PC-3 (cell line): ENCODE results near the gene SINHCAF. TPM values are rescaled to one million over a fixed set of nuclear protein-coding genes. Genes with fewer than 3 reads are reported as not detected.
A peak's percentile ranks its signal among the peaks of the same experiment; 100 is the strongest.

Experiments
- ATAC-seq: fragments of 200-7000 bp; cut with Tn5 transposase; 2 replicates; pipeline ENCODE4 v1.9.1; 2020; ENCODE audit warnings: mild to moderate bottlenecking, moderate library complexity
- BruUV-seq: library from RNA; stranded (reverse); fragments of 400-500 nt; replicated peaks from 2 replicates; lab custom pipeline; 2021; lab: Mats Ljungman, UMichigan
- CTCF ChIA-PET: fragments of 300-600 bp; sonication (Branson Sonifier 250); formaldehyde crosslinking; loops from one replicate; lab custom pipeline; 2022; ENCODE audit warnings: antibody characterized with exemption; lab: Charles Lee
- POLR2A ChIA-PET: fragments of 300-600 bp; sonication (Branson Sonifier 250); formaldehyde crosslinking; loops from one replicate; lab custom pipeline; 2022; ENCODE audit warnings: antibody characterized with exemption; ENCODE audit not compliant: unreplicated experiment; lab: Charles Lee
- DNase-seq: peaks from one replicate; pipeline ENCODE4 v3.0.0-alpha.2; 2015
- H2AFZ ChIP-seq: fragments of 300-600 bp; sonication (generic); 2 replicates; pipeline ENCODE4 v1.6.0; 2016; ENCODE audit warnings: antibody characterized with exemption, low read length
- H3F3A ChIP-seq: fragments of 300-600 bp; sonication (generic); one replicate; pipeline ENCODE4 v1.6.0; 2017; ENCODE audit warnings: antibody characterized with exemption, low read length, control low read depth, mild to moderate bottlenecking; ENCODE audit not compliant: unreplicated experiment
- H3K27ac ChIP-seq: fragments of 300-600 bp; sonication (generic); 2 replicates; pipeline ENCODE4 v1.5.1; 2016; ENCODE audit warnings: mild to moderate bottlenecking, low read length
- H3K27me3 ChIP-seq: fragments of 300-600 bp; sonication (generic); 2 replicates; pipeline ENCODE4 v1.6.1; 2016; ENCODE audit warnings: low read length, mixed read lengths
- H3K36me3 ChIP-seq: fragments of 300-600 bp; sonication (generic); 2 replicates; pipeline ENCODE4 v1.6.1; 2016; ENCODE audit warnings: low read depth, mixed run types, low read length, mixed read lengths
- H3K4me1 ChIP-seq: fragments of 300-600 bp; sonication (generic); 2 replicates; pipeline ENCODE4 v1.5.1; 2016; ENCODE audit warnings: low read length; ENCODE audit not compliant: insufficient read depth
- H3K4me2 ChIP-seq: fragments of 300-600 bp; sonication (generic); 2 replicates; pipeline ENCODE4 v1.6.0; 2016; ENCODE audit warnings: low read length
- H3K4me3 ChIP-seq: fragments of 300-600 bp; sonication (generic); 2 replicates; pipeline ENCODE4 v1.5.1; 2016; ENCODE audit warnings: mild to moderate bottlenecking, low read length, mixed read lengths
- H3K79me2 ChIP-seq: fragments of 300-600 bp; sonication (generic); 2 replicates; pipeline ENCODE4 v1.6.1; 2017; ENCODE audit warnings: low read length, mixed read lengths
- H3K9ac ChIP-seq: fragments of 300-600 bp; sonication (generic); 2 replicates; pipeline ENCODE4 v1.6.0; 2016; ENCODE audit warnings: mild to moderate bottlenecking, low read length
- H3K9me2 ChIP-seq: fragments of 300-600 bp; sonication (generic); replicated peaks from 2 replicates; pipeline ENCODE4 v1.6.1; 2016; ENCODE audit warnings: mixed run types, low read length, mixed read lengths
- H3K9me3 ChIP-seq: fragments of 300-600 bp; sonication (generic); 2 replicates; pipeline ENCODE4 v1.6.1; 2016; ENCODE audit warnings: low read length, mixed read lengths
- H4K20me1 ChIP-seq: fragments of 300-600 bp; sonication (generic); 2 replicates; pipeline ENCODE4 v1.6.1; 2016; ENCODE audit warnings: low read length, mixed read lengths
- CTCF ChIP-seq: fragments of 300-600 bp; sonication (generic); conservative IDR thresholded peaks from 2 replicates; pipeline ENCODE4 v1.5.1; 2017; ENCODE audit warnings: antibody characterized with exemption, low read depth, mild to moderate bottlenecking, low read length
- EZH2 ChIP-seq: fragments of 300-600 bp; sonication (generic); IDR thresholded peaks from one replicate; pipeline ENCODE4 v1.6.1; 2017; ENCODE audit warnings: antibody characterized with exemption, mild to moderate bottlenecking, low read length; ENCODE audit not compliant: unreplicated experiment
- EZH2phosphoT487 ChIP-seq: fragments of 300-600 bp; sonication (generic); IDR thresholded peaks from 2 replicates; pipeline ENCODE4 v1.6.1; 2018; ENCODE audit warnings: mild to moderate bottlenecking, antibody characterized with exemption, low read length, borderline replicate concordance
- intact Hi-C: fragments of 100-400 bp; cut with micrococcal nuclease; formaldehyde crosslinking; loops from 2 replicates; pipeline ENCODE4 v1.9.0; 2023
- total RNA-seq: library from RNA; depleted of rRNA; stranded (reverse); fragments of >200 nt; gene quantifications from 2 replicates; pipeline ENCODE4 v1.2.3, GENCODE V29; 2014

Gene SINHCAF
- total RNA-seq, 1 experiment from 2014 or later = 32.0 TPM

- DNase-seq = no peak
- ChIA-PET CTCF (no interaction called here), POLR2A (no interaction called here)
Observed at GRCh38 chr12:31323391-31324115, 2.4 kb downstream of the SINHCAF start.

GRCh38 chr12:31322801-31323207 is 3.1 kb downstream of the SINHCAF start:
- no TSS peak for BruUV-seq
- no peaks in the 10 kb centered on the region for H3F3A ChIP-seq
- H3K9me2 ChIP-seq = no peaks in the 10 kb centered on the region
- no peak for TF ChIP-seq EZH2
- no peak for TF ChIP-seq CTCF
- no peak for TF ChIP-seq EZH2phosphoT487
- POLR2A ChIA-PET = interaction anchor here (0.6 kb wide), 1 partner anchor 1941 kb away, joined by 3 read pairs; no protein-coding TSS in a partner anchor
- peaks cover 37% of the 10 kb centered on the region for H3K4me1 ChIP-seq
- no peaks in the 10 kb centered on the region for H3K9me3 ChIP-seq
- H3K79me2 ChIP-seq = peaks cover 81% of the 10 kb centered on the region
- H4K20me1 ChIP-seq = peaks cover 60% of the 10 kb centered on the region
- no peak overlapping the region for H2AFZ ChIP-seq
- H3K4me2 ChIP-seq = peak overlapping the region; percentile 89
- DNase-seq (no peak), ATAC-seq (no peak)
- intact Hi-C loops = no loop called here
- CTCF ChIA-PET = no interaction called here
- no peaks in the 10 kb centered on the region for H3K27me3 ChIP-seq
- H3K9ac ChIP-seq = peak overlapping the region; percentile 98
- H3K27ac ChIP-seq = peak overlapping the region; percentile 25; the same call in 1 of the 2 replicates
- H3K36me3 ChIP-seq = no peaks in the 10 kb centered on the region
- H3K4me3 ChIP-seq = peak overlapping the region; percentile 100

More at GRCh38 chr12:31323391-31324115, 2.4 kb downstream of the SINHCAF start:
- H2AFZ ChIP-seq = no peak overlapping the region
- H3K9ac ChIP-seq = peak overlapping the region; percentile 98
- TSS peak; percentile 4 for BruUV-seq
- H3K27me3 ChIP-seq = no peaks in the 10 kb centered on the region
- peak overlapping the region; percentile 89 for H3K4me2 ChIP-seq
- ATAC-seq = peak; percentile 4
- H3K4me1 ChIP-seq = peaks cover 29% of the 10 kb centered on the region
- H3K27ac ChIP-seq = peak overlapping the region; percentile 25
- peaks cover 74% of the 10 kb centered on the region for H3K79me2 ChIP-seq
- peak overlapping the region; percentile 100 for H3K4me3 ChIP-seq
- H4K20me1 ChIP-seq = peaks cover 52% of the 10 kb centered on the region
- no peaks in the 10 kb centered on the region for H3K36me3 ChIP-seq
- no peaks in the 10 kb centered on the region for H3K9me3 ChIP-seq
- intact Hi-C loops = no loop called here
- H3K9me2 ChIP-seq = no peaks in the 10 kb centered on the region
- TF ChIP-seq EZH2 = no peak
- no peak for TF ChIP-seq CTCF
- TF ChIP-seq EZH2phosphoT487 = no peak
- no peaks in the 10 kb centered on the region for H3F3A ChIP-seq

GRCh38 chr12:31321897-31322228 is 4.1 kb downstream of the SINHCAF start:
- no peak overlapping the region for H3K27ac ChIP-seq
- intact Hi-C loops = no loop called here
- no TSS peak for BruUV-seq
- H4K20me1 ChIP-seq = peaks cover 69% of the 10 kb centered on the region
- DNase-seq = peak; percentile 12
- no peaks in the 10 kb centered on the region for H3K36me3 ChIP-seq
- no peaks in the 10 kb centered on the region for H3K9me3 ChIP-seq
- H3K9me2 ChIP-seq = no peaks in the 10 kb centered on the region
- peak overlapping the region; percentile 89 for H3K4me2 ChIP-seq
- H3K79me2 ChIP-seq = peaks cover 91% of the 10 kb centered on the region
- no peaks in the 10 kb centered on the region for H3K27me3 ChIP-seq
- H3F3A ChIP-seq = no peaks in the 10 kb centered on the region
- peaks cover 44% of the 10 kb centered on the region for H3K4me1 ChIP-seq
- H3K9ac ChIP-seq = no peak overlapping the region
- CTCF ChIA-PET = no interaction called here
- POLR2A ChIA-PET = no interaction called here
- ATAC-seq = no peak
- TF ChIP-seq CTCF = no peak
- no peak for TF ChIP-seq EZH2phosphoT487
- TF ChIP-seq EZH2 = no peak
- H3K4me3 ChIP-seq = peak overlapping the region; percentile 100
- no peak overlapping the region for H2AFZ ChIP-seq
